HUDEP-2 (cell line): ENCODE data around the gene NME5.
A peak's percentile ranks its signal among the peaks of the same experiment; 100 is the strongest.
"Not testable (repeated sequence)": the region's sequence is repeated elsewhere in the genome, so short reads cannot be mapped to it uniquely, and the experiment has no call there.

ENCODE experiments used
- DNase-seq, 76 experiments: peaks; one replicate each; lab custom pipeline; 2025; ENCODE audit not compliant: unreplicated experiment in 76 of 76; lab: John Stamatoyannopoulos, UW

NME5 gene, protein sequence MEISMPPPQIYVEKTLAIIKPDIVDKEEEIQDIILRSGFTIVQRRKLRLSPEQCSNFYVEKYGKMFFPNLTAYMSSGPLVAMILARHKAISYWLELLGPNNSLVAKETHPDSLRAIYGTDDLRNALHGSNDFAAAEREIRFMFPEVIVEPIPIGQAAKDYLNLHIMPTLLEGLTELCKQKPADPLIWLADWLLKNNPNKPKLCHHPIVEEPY

DNA sequence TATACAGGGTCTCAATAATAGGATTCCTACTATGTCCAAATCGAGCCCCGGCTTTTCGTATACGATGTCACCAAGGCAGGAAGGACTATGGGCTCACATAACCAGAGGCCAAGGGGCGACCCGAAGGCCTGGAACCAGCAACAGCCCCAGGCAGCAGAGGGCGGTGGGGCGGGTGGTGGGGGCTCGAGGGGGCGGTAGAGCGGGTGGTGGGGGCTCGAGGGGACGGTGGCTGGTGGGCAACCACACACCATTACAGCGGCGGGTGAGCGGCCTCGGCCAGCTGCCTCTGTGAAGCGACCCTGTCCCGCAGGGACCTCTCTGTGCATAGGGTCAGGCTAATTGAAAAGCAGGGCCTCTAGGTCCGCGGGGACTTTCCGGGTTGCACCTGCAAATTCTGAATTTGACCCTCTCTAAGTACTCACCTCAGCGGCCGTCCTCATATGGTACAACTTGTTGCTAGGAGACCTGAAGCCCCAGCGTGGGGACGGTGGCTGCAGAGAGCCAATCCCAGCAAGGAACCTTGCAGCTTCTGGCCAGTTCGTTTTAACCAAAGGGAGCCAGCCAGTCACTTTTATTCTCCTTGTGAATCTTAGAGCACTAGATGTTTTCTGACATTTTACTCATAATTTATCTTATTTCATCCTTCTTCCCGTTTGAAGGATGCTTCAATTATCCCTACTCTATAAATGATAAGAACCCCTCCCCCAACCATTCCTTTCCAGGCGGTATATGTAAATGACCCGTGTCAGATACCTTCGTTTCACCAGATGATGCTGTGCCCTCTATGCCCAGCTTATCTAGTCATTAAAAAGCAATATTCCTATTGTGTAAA lies at the start of gene NME5:
TSS of gene NME5 (minus strand) at position 480 of the 832 bp plus-strand sequence. CDS start 648 bp downstream, outside the sequence.
- peak in 3 of 76 experiments; percentile 4 to 20 (median 19) for DNase-seq

DNA sequence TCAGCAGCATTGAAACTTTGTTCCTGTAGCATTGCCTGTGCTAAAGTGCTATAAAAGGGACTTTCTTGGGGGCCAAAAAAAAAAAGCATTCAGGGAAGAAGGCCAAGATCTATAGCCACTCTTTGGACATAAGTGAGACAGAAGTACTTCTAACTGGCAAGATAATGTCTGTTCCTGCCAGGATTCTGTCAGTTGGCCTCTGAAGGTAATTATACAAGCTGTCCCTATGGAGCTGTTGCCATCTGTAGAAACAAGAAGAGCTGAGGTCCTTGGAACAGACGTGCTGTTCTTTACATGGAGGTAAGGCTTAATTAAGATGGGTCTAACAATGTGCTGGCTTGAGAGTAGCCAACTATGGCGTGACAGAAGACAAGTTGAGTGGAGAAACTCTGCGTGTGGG lies 49.4 kb upstream of the NME5 start:
- no peak for DNase-seq

DNA sequence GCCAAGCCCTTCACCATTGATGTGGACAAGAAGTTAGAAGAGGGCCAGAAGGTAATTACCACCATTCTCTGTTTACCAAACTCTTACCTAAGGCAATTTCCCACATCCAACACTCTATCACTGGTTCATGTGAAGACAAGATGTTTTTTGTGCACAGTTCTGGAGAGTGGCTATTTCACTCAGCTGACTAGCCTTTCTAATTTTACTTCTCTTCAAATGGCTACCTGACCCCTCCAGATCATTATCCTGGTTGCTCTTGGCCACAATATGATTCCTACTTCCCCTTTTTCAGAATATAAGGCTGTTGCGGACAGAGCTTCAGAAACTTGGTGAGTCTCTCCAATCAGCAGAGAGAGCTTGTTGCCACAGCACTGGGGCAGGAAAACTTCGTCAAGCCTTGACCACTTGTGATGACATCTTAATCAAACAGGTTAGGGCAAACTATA lies 46.8 kb upstream of the NME5 start:
- peak in 5 of 76 experiments; percentile 3 to 40 (median 7) for DNase-seq

DNA sequence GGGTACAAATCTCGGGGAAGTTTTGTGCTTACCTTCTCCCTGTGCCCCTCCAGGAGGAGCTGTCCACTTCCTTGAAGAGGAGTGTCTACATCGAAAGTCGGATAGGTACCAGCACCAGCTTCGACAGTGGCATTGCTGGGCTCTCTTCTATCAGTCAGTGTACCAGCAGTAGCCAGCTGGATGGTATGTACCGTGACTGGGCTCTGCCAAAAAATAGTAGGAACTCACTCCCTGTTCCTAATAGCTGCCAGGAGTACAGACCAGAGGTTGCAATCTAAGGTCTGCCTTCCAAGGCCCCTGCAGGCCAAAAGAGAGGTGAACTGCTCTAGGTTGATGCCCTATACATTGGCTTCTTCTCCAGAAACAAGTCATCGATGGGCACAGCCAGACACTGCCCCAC lies 43.6 kb upstream of the NME5 start:
- DNase-seq, result no peak

DNA sequence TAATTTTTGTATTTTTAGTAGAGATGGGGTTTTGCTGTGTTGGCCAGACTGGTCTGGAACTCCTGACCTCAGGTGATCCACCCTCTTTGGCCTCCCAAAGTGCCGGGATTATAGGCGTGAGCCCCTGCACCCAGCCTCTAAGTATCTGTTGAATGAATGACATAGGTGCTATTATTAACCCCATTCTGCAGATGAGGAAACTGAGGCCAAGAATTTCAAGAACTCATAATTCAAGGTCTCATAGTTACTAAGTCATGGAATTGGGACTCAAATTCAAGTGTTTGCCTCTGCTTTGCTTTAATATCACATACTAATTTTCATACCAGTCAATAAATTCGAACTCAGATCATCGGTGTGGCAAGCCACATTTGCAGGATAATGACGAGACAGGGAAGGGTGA lies 41.6 kb upstream of the NME5 start:
- DNase-seq, result no peak

DNA sequence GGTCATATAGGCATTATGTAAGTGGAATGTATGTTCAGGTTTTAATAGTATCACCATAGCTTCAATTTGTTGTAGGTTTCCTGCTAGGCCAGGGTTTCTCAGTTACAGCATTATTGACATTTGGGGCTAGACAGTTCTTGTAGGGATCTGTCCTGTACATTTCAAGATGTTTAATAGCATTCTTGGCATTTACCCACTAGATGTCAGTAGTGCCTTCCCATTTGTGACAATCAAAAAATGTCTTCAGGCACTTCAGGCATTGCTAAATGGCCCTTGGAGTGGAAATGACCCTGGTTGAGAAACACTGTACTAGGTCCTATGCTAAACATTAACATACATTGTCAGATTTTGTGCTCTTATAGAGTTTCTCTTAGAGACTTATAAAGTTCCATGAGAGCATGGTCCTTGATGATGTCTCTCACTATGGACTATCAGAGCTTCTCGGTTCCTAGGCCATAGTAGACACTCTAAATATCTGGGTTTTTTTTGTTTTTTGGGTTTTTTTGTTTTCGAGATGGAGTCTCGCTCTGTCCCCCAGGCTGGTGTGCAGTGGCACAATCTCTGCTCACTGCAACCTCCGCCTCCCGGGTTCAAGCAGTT lies 41.1 kb upstream of the NME5 start:
- DNase-seq, result peak in 34 of 76 experiments; percentile 30 to 77 (median 58)

DNA sequence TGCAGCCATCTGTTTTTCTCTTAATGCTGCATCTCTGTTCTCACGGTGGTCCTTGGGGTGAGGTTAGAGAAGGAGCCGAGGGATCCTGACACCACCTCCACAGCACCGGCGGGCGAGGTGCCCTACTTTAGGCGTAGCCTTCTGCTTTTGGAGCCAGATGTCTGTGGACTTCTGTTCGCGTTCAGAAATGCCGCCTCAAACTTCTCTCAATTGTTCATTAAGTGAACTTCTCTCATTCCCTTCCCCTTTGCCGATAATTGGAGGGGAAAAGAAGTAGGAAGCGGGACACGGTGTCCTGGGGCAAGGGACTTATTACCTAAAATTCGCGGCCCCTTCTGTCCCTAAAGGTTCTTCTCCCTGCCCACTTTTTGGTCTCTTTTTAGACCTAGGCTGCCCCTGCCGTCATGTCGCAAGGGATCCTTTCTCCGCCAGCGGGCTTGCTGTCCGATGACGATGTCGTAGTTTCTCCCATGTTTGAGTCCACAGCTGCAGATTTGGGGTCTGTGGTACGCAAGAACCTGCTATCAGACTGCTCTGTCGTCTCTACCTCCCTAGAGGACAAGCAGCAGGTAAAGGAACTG lies 40.1 kb upstream of the NME5 start:
- peak in 21 of 76 experiments; percentile 2 to 42 (median 15) for DNase-seq

DNA sequence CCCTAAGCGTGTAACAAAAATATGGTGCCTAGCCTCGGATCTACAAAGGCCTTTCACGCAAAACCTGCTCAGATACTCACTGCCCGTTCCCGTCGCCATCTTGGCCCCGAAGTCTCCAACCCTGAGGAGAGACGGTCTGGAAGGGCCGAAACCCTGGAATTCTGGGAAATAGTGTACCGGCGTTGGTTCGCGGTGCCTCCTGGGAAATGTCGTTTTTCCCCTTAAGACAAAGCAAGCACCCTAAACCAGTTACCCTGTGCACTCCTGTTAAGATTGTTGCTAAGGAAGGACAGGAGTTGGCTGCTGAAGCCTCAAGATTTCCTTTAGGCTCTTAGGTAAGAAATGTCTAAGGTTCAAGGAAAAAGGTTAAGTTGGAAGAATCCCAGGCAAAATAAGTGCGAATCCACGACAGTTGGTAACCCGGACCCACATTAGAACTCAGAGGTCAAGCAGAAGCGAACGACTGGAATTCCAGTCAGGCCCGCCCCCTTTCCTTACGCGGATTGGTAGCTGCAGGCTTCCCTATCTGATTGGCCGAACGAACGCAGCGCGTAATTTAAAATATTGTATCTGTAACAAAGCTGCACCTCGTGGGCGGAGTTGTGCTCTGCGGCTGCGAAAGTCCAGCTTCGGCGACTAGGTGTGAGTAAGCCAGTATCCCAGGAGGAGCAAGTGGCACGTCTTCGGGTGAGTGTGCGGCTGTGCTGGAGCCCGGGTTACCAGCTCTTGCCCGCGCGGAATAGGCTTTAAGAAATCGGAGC lies 39.5 kb upstream of the NME5 start, which contains the start of the genes BRD8 and KIF20A:
TSS of gene BRD8 (minus strand) at position 115 of the 761 bp plus-strand sequence. CDS start at position 99, 16 bp downstream.
TSS of gene KIF20A (plus strand) at position 597 of the 761 bp plus-strand sequence. CDS start 569 bp downstream, outside the sequence.
- peak in 75 of 76 experiments; percentile 46 to 98 (median 93) for DNase-seq

DNA sequence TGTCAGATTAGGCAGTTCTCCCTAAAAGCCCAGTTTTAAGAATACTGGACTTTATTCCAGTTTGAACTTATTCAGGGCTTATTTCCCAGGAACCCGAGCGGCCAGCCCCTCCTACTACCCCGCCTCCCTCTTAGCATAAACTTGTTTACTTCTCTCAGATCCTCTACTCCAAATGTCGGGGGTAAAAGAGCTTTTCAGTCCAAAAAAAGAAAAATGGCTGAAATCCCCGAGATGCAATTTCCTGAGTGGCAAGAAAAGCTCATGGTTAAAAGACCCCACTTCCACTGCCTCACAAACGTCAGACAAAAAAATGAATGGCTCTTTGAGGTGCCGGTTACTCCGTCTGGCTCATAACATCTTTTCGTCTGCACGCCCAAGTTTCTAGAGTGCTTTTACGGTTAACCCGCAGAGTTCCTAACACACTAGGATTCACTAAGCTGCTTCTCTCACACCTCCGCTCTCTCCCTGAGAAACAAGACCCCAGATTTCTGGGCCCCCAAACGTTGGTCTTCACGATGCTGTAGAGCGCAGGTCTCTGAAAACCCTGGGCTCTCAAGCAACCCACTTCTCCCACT lies 38.8 kb upstream of the NME5 start:
- peak in 11 of 76 experiments; percentile 1 to 31 (median 8) for DNase-seq

DNA sequence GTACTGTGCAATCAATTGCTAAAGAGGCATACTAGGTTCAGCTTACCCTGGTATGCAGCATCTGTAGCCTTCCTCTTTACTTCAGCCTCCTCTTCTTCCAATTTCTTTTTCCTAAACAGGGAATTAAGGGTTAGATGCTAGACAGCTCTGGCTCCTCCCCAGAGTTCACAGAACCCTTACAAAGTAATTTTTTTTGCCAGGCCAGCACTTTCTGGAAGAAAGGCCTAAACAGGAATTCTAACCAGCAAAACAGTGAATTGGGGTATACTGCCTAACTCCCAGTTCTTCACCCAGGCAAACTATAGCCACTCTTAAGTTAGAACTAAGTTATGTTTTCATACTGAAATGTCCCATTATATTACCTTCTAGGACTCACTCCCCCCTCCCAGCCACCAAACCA lies 31.1 kb upstream of the NME5 start:
- no peak for DNase-seq

DNA sequence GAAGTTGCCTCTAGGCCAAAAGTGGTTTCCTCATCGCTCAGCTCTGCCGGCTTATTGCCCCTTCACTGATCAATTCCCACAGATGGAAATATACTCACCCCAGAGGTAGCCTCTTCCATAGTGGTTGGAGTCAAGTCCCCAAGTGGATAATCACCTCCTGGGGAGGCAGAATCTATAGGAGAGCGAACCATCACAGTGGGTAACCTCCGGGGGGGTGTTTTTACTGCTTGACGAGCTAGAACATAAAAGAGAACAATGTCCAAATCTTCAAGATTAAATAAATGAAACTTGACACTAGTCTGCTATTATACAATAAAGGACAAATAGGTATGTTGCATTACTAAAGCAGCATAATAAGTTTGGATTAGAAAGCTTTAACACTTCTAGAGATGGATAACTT lies 29.9 kb upstream of the NME5 start:
- DNase-seq, result no peak

DNA sequence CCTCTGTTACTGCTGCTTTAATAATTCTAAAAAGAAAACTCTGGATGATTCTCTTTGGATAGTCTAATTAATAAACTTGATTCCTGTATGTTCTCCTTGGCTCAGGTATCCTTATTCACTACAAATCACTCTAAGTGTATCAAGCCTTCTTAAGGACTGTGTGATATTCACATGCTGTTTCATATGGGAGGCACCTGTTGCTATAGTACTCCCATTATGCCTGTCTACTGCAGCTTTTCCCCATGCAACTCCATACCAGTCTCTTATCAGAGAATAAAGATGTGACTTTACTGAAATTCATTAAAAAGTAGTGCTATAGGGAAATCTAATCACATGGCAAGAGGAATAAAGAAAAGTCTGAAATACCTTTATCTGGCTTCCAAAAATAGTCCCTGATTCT lies 24.5 kb upstream of the NME5 start:
- no peak for DNase-seq

DNA sequence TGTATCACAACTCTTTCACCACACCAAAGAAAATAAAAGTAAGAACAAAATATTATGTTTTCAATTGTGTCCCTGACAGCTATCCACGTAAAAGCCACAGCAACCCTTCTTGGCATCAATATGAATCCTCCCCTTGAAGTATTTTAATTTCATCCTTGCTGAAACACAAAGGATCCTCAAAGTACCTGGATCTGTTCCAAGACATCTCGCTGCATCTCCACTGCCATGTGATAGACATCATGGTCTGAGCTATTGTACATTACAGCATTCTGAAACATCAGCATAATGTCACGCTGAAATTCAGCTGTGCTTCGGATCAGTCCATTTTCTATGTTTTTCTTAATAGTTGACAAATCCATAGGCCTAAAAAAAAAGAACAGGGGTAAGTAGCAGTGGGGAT lies 21.5 kb upstream of the NME5 start:
- DNase-seq, result no peak

DNA sequence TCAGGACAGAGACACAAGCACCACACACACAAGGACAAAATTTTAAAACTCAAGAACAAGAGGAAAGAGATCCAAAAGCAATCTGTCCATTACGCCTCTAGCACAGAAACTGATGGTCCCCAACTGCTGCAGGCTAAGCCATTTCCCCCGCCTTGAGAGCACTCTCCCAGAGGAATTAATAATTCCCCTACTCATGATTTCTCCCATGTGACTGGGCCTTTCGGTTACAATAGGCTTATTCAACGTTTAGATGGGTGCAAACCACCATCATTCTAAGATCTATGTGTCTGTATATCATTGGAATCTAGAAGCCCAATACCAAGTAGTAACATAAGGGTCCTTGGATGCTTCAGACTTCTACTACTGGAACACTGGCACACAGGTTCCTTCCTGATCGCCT lies 20.4 kb upstream of the NME5 start:
- DNase-seq, result no peak

DNA sequence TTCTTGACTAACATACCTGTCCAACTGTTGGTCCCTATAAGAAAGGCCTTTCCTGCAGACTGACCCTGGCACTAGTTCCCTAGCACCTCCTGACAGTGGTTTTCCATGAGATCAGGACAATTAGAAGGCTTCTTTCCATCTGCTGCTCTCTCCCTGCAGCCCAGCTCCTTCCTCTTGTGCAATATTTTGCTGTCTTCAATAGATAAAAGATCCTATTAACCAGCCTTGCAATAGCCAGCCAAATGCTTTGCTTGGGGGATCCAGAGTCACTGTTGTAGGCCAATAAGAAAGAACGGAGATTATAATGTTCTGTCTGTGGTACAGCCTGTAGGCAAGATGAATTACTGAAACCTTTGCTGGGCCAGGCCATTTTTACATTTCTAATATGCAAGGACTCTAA lies 18.4 kb upstream of the NME5 start:
- DNase-seq, result no peak

DNA sequence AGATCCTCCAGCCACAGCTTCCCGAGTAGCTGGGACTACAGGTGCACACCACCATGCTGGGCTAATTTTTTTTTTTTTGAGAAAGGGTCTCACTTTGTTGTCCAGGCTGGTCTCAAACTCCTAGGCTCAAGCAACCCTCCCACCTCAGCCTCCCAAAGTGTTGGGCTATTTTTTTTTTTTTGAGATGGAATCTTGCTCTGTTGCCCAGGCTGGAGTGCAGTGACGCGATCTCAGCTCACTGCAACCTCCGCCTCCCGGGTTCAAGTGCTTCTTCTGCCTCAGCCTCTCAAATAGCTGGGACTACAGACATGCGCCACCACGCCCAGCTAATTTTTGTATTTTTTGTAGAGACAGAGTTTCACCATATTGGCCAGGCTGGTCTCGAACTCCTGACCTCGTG lies 16.7 kb upstream of the NME5 start:
- not testable (repeated sequence) for DNase-seq

DNA sequence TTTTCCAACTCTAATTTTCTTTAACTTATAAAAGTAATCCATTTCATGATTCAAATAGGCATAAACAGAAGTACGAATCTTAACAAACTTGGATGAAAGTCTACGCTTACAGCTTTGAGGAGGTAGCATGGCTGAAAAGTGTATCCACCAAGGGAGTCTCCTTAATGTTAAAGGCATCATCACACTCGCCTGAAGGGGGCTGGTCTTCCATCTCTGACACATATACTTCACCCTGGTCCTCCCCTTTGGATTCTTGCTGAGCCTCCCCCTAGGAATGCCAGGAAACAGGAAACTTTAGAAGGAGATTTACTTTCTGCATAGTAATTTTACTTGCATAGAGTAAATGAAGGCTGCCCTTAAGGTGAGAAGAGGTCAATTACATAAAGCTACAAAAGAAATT lies 10.3 kb upstream of the NME5 start:
- no peak for DNase-seq

DNA sequence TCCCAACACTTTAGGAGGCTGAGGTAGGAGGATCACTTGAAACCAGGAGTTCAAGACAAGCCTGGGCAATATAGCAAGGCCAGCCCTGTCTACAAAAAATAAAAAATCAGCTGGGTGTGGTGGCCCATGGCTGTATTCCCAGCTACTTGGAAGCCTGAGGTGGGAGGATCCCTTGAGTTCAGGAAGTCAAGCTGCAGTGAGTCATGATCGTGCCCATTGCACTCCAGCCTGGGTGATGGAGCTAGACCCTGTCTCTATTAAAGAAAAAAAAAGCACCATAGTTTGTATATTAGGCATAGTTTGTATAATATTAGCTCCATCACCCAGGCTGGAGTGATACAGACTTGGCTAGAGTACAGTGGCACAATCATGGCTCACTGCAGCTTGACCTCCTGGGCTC lies 9.6 kb upstream of the NME5 start:
- DNase-seq, result peak in 9 of 76 experiments; percentile 3 to 38 (median 16)

DNA sequence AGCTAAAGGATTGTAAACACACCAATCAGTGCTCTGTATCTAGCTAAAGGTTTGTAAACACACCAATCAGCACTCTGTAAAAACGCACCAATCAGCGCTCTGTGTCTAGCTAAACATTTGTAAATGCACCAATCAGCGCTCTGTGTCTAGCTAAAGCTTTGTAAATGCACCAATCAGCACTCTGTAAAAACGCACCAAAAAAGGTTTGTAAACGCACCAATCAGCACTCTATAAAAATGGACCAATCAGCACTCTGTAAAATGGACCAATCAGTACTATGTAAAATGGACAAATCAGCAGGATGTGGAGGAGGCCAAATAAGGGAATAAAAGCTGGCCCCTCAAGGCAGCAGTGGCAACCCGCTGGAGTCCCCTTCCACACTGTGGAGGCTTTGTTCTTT lies 4.3 kb upstream of the NME5 start:
- not testable (repeated sequence) for DNase-seq

DNA sequence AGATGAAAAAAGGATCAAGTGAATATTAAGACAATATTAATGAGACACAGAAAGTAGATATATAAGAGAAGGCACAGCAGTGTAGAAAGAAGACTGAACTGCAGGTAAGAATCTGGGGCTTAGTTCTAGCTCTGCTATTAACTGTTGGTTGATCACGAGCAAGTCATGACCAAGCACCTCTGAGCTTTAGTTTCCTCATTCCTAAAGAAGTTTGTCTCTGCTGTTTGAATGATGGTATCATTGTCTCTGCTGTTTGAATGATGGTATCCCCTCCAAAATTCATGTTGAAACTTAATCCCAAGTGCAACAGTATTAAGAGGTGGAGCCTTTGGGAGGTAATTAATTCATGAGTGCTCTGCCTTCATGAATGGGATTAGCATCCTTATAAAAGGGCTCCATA lies 2.5 kb upstream of the NME5 start:
- DNase-seq, result no peak
